Activated naive CD4-positive, alpha-beta T cell treated with anti-CD3 and anti-CD28 coated beads, Interleukin-2, amount 50 U/mL, for 16 hours (primary cell): Measurements from ENCODE around the gene GULP1.
"Not testable (repeated sequence)": the region's sequence is repeated elsewhere in the genome, so short reads cannot be mapped to it uniquely, and the experiment has no call there.

Experiments used
- DNase-seq: peaks from one replicate; pipeline ENCODE4 v3.0.0-alpha.2; 2020

GULP1 gene

DNA sequence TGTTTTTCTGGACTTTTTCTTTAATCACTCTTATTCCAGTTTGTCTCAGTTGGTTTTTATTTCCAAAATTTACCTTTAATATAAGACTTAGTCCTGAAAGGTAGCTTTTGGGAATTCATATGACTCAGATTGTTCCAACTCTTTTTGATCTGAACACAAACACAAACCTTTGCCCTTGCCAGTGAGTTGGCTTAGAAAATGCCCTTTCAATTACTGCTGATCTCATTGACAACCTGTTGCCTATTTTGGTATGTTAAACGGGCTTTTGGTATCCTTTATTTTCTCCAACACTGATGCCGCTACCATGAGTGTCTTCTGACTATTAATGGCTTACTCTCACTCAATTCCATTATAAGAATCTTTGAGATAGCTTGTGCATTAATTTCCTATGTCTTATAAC lies 143.4 kb downstream of the GULP1 start:
- no peak for DNase-seq

- no peak for DNase-seq
These were observed 145.9 kb downstream of the GULP1 start for GRCh38 chr2:188437537-188437936.

DNA sequence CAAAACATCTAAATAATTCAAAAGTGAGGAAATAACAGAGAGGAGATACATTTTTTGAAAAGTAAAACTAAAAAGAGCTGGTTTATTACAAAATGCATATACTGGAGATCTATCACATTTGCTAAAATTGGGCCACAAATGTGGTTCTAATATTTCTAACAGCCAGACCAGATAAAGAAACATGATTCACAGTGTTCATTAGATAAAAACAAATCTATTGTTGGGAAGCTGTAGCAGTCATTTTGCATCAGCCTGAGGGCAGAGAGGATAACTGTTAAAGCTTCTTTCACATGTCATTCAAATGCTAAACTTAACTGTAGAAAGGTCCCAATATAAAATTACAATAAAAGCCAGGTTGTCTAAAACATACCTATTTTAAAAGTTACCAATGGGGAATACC lies 148.3 kb downstream of the GULP1 start:
- DNase-seq = no peak

- DNase-seq = no peak
These were observed 149.2 kb downstream of the GULP1 start for GRCh38 chr2:188440849-188441248.

- no peak for DNase-seq
These were observed 149.7 kb downstream of the GULP1 start for GRCh38 chr2:188441288-188441947.

DNA sequence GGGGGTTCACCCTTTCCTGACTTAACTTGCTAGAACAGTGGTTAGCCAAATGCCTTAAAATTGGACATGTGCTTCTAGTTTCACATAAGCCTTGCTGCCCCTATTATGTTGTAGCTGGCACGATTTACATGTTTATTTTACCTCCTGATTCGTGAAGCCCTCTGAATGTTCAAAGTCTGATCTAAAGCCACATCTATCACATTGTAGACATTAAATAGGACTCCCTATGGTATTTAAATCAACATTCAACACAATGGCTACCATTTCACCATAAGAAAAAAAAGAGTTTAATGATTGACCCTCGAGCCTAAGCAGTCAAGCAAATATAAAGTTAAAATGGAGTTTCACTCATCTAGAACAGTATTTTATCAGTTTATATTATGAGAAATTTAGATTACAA lies 151.5 kb downstream of the GULP1 start:
- DNase-seq = no peak

- DNase-seq = no peak
These were observed 152.6 kb downstream of the GULP1 start for GRCh38 chr2:188444106-188444835.

GRCh38 chr2:188449561-188449960 lies 157.9 kb downstream of the GULP1 start:
- no peak for DNase-seq

GRCh38 chr2:188449971-188450370 lies 158.3 kb downstream of the GULP1 start:
- no peak for DNase-seq

- DNase-seq = no peak
These were observed 159.2 kb downstream of the GULP1 start for GRCh38 chr2:188450732-188451483.

DNA sequence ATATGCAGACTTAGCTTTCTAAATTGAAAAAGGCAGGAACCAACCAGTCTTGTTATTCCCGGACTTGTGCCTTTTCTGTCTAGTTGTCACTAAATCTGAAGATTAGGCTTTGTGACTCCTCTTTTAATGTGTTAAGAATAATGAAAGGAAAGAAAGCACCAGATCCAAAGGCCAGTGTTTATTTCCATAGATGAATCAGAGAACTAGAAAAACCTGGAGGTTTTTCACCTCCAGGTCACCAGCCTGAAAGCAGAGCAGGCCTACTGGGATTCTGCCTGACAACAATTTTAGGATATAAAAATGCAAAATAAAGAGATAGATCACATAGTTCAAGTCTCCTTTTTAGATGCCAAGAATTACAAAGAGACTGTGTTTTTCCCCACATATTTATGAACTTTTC lies 160.4 kb downstream of the GULP1 start:
- no peak for DNase-seq

DNA sequence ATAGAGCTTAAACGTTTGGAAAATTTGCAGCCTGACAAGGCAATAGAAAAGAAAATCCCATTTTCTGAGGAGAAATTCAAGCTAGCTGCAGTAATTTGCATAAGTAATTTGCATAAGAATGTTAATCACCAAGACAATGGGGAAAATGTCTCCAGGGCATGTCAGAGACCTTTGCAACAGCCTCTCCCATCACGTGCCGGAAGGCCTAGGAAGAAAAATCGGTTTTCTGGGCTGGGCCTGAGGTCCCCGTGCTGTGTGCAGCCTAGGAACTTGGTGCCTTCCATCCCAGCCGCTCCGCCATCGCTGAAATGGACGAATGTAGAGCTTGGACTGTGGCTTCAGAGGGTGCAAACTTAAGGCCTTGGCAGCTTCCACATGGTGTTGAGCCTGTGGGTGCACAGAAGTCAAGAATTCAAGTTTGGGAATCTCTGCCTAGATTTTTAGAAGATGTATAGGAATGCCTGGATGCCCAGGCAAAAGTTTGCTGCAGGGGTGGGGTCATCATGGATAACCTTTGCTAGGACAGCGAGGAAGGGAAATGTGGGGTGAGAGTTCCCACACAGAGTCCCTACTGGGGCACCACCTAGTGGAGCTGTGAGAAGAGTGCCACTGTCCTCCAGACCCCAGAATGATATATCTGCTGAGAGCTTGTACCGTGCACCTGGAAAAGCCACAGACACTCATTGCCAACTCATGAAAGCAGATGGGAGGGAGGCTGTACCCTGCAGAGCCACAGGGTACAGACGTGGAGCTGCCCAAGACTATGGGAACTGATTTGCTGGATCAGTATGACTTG lies 164.6 kb downstream of the GULP1 start:
- DNase-seq = no peak

DNA sequence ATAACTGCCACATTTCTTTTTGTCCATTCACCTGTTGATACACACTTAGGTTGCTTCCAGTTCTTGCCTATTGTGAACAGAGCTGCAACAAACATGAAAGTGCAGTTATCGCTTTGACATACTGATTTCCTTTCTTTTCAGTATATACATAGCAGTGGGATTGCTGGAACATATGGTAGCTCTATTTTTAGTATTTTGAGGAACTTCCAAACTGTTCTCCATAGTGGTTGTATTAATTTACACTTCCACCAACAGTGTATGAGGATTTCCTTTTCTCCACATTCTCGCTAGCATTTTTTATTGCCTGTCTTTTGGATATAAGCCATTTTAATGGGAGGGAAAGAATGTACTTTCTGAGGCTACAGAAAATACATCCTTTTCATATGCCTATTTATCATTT lies 167.4 kb downstream of the GULP1 start:
- DNase-seq = no peak

DNA sequence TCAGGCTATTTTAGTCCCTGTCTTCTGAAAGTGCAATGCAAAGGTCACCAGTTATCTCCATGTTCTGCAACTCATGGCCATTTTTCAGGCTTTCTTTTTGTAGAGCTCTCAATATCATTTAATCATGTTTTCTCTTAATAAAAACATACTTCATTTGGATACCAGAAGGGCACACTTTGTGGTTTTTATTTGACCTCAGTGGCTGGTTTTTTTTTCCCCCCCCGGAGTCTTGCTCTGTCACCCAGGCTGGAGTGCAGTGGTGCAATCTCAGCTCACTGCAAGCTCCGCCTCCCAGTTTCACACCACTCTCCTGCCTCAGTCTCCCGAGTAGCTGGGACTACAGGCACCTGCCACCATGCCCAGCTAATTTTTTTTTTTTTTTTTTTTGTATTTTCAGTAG lies 174.4 kb downstream of the GULP1 start:
- DNase-seq = not testable (repeated sequence)

- no peak for DNase-seq
These were observed 175.1 kb downstream of the GULP1 start for GRCh38 chr2:188466761-188467160.

DNA sequence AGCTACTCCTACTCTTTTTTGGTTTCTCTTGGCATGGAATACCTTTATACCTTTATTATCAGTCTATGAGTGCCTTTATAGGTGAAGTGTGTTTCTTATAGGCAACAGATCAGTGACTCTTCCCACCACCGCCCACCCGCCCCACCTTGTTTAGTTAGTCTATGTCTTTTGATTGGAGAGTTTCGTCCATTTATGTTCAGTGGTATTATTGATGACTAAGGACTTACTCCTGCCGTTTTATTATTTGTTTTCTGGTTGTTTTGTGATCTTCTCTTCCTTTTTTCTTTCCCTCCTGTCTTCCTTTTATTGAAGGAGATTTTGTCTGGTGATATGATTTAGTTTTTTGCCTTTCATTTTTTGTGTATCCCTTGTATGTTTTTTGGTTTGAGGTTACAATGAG lies 179.5 kb downstream of the GULP1 start:
- no peak for DNase-seq

GRCh38 chr2:188473306-188473705 lies 181.6 kb downstream of the GULP1 start:
- DNase-seq = no peak

DNA sequence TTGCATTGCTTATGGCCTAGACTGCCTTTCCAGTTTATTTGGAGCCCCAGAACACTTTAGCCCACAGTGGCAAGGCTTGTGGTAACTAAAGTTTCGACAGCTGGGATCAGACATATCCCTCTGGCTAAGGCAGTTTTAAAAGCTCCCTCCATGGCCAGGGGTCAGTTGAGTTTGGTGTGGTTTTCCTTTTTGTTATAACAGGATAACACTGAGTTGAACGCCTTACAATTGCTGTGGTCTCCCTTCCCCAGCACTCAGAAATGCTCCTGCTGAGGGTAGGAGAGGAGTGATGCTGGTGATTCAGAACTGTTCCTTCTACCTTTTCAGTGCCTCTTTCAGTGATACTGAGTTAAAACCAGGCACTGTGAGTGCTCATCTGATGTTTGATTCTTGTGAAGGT lies 182.6 kb downstream of the GULP1 start:
- no peak for DNase-seq

GRCh38 chr2:188475945-188476344 lies 184.3 kb downstream of the GULP1 start:
- no peak for DNase-seq

DNA sequence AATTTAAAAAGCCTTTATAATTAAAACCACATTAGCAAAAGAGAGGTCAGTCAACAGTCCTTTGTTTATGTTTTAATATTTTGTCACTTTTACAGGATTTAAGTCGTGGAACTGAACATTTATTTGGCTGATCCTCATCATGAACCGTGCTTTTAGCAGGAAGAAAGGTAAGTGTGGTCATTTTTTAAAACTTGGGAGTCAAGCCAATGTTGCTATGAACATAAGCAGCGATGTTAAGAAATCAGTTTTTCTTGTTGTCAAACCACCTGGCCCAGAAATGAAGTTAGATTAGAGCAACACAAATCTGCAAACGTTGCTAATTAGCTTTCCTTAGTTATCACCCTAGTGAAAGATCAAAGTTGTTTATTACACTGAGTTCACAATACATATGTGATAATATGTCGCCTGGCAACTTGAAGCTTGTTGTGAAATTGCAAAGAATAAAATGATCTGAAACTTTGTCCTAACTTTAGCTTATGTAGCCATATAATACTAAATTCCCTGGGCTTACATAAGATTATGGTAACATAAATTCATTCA lies 186.0 kb downstream of the GULP1 start:
- no peak for DNase-seq

- no peak for DNase-seq
These were observed 187.1 kb downstream of the GULP1 start for GRCh38 chr2:188478724-188479123.

DNA sequence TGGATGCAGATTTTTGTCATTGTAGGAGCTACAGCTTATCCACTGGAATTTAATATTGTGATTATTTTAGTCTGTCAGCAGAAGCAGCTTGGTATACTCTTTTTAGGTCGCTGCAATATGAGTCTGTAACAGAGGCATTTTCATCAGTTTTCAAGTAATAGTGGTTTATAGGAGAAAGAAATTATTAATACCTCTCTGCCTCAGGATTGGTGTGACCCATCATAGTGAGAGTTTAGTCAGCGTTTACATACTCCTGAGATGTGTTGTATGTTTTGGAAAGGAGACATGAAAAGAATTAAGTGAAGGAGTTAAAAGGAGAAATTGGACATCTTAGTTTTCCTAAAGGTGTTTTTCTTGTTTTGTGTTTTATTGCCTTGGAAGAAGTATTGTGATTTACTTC lies 189.8 kb downstream of the GULP1 start:
- no peak for DNase-seq

DNA sequence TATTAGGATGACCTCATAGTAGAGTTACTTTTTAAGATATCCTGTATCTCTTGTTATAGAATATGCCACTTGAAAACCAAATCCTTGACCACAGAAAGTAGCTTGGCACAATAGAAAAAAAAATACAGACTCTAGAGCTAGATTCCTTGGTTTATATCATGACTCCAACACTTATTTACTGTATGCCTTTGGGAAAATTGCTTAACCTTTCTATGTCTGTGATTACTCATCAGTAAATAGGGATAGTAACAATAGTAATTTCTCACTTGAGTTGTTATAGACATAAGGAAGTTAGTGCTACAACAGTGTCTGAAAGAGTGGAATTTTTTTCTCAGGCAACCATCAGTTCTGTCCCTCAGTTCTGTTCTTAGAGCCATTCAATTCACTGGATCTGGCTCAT lies 193.8 kb downstream of the GULP1 start:
- no peak for DNase-seq
